Gastroesophageal sphincter (tissue), 3 donors: ENCODE data around the gene TRIM8.

Experiments used
- CTCF ChIP-seq, 4 experiments: fragments of 200-600 bp in 2 of 4; fragments of 450-650 bp in 2 of 4; sonication (generic) in 1 of 4; IDR thresholded peaks; one replicate each; pipeline ENCODE4 v1.5.1; 2017 to 2019; ENCODE audit warnings: antibody characterized with exemption in 4 of 4, mild to moderate bottlenecking in 2 of 4, moderate library complexity in 2 of 4
- POLR2AphosphoS5 ChIP-seq: sonication (generic); formaldehyde crosslinking; IDR thresholded peaks from one replicate; pipeline ENCODE4 v1.6.1; 2017; ENCODE audit warnings: antibody characterized with exemption

GRCh38 chr10:102597131-102597991 is 46.9 kb upstream of the TRIM8 start:
- TF ChIP-seq POLR2AphosphoS5 (no peak), CTCF (IDR thresholded peaks at IDR 0.05) (peak in 1 of 4 experiments; percentile 3)
